ACC112 (cell line): Measurements from ENCODE around the gene SPACA5.
"Not testable (repeated sequence)": the region's sequence is repeated elsewhere in the genome, so short reads cannot be mapped to it uniquely, and the experiment has no call there.

Source experiments
- H2AFZ ChIP-seq: fragments of 200-600 bp; sonication (generic); one replicate; pipeline ENCODE4 v1.6.0; 2017; ENCODE audit warnings: antibody characterized with exemption, low read length; ENCODE audit not compliant: unreplicated experiment
- H3K27ac ChIP-seq: fragments of 200-600 bp; sonication (generic); 2 replicates; pipeline ENCODE4 v1.5.1; 2014; ENCODE audit warnings: low read depth, mild to moderate bottlenecking, antibody characterized with exemption, low read length, moderate library complexity
- H3K27me3 ChIP-seq: fragments of 200-600 bp; sonication (generic); 2 replicates; pipeline ENCODE4 v1.6.1; 2014; ENCODE audit warnings: mild to moderate bottlenecking, antibody characterized with exemption, low read length, moderate library complexity, mixed read lengths; ENCODE audit not compliant: insufficient read depth
- H3K36me3 ChIP-seq: fragments of 200-600 bp; sonication (generic); 2 replicates; pipeline ENCODE4 v1.6.1; 2016; ENCODE audit warnings: mild to moderate bottlenecking, antibody characterized with exemption, low read length, moderate library complexity, mixed read lengths; ENCODE audit not compliant: insufficient read depth
- H3K4me1 ChIP-seq: fragments of 200-600 bp; sonication (generic); one replicate; pipeline ENCODE4 v1.6.1; 2016; ENCODE audit warnings: low read length, mixed read lengths; ENCODE audit not compliant: insufficient read depth, unreplicated experiment, control insufficient read depth
- H3K4me3 ChIP-seq: fragments of 200-600 bp; sonication (generic); 2 replicates; pipeline ENCODE4 v1.5.1; 2014; ENCODE audit warnings: mild to moderate bottlenecking, low read depth, low read length
- H3K79me2 ChIP-seq: fragments of 200-600 bp; sonication (generic); one replicate; pipeline ENCODE4 v1.6.0; 2016; ENCODE audit warnings: low read length; ENCODE audit not compliant: control insufficient read depth, unreplicated experiment, insufficient read depth

SPACA5 gene

GRCh38 chrX:48006688-48007087 is at the start of gene SPACA5:
Gene SPACA5 (plus strand): TSS chrX:48006988. CDS start chrX:48007803, 815 bp downstream.
- H3K27ac ChIP-seq, H3K36me3 ChIP-seq, H3K4me1 ChIP-seq, H3K27me3 ChIP-seq, H2AFZ ChIP-seq, H3K4me3 ChIP-seq: not testable (repeated sequence)
- H3K79me2 ChIP-seq = peaks cover 12% of the 10 kb centered on the region

- H3K36me3 ChIP-seq, H2AFZ ChIP-seq, H3K27ac ChIP-seq, H3K27me3 ChIP-seq, H3K4me3 ChIP-seq, H3K4me1 ChIP-seq, H3K79me2 ChIP-seq: not testable (repeated sequence)
Observed at GRCh38 chrX:47958206-47958605, 48.6 kb upstream of the SPACA5 start.

GRCh38 chrX:47958761-47959342 is 47.9 kb upstream of the SPACA5 start:
- Histone ChIP-seq H3K4me3 (no peak overlapping the region), H3K27me3 (no peaks in the 10 kb centered on the region), H3K4me1 (no peaks in the 10 kb centered on the region), H3K36me3 (no peaks in the 10 kb centered on the region), H3K27ac (no peak overlapping the region), H3K79me2 (no peaks in the 10 kb centered on the region), H2AFZ (no peak overlapping the region)

- no peak overlapping the region for H2AFZ ChIP-seq
- H3K27me3 ChIP-seq = no peaks in the 10 kb centered on the region
- no peak overlapping the region for H3K4me3 ChIP-seq
- no peak overlapping the region for H3K27ac ChIP-seq
- no peaks in the 10 kb centered on the region for H3K4me1 ChIP-seq
- H3K36me3 ChIP-seq = no peaks in the 10 kb centered on the region
- H3K79me2 ChIP-seq = no peaks in the 10 kb centered on the region
Observed at GRCh38 chrX:47960406-47960805, 46.4 kb upstream of the SPACA5 start.

GRCh38 chrX:47961830-47962229 is 45.0 kb upstream of the SPACA5 start:
- not testable (repeated sequence) for H3K79me2 ChIP-seq, H3K4me3 ChIP-seq

GRCh38 chrX:47965526-47965925 is 41.3 kb upstream of the SPACA5 start:
- not testable (repeated sequence) for H3K27me3 ChIP-seq, H3K36me3 ChIP-seq, H3K27ac ChIP-seq, H2AFZ ChIP-seq, H3K4me1 ChIP-seq, H3K79me2 ChIP-seq, H3K4me3 ChIP-seq

More at GRCh38 chrX:47961830-47962229, 45.0 kb upstream of the SPACA5 start:
- H2AFZ ChIP-seq, H3K36me3 ChIP-seq, H3K27me3 ChIP-seq, H3K4me1 ChIP-seq, H3K27ac ChIP-seq: not testable (repeated sequence)

GRCh38 chrX:47973235-47973634 is 33.6 kb upstream of the SPACA5 start:
- Histone ChIP-seq H3K4me1 (no peaks in the 10 kb centered on the region), H2AFZ (no peak overlapping the region), H3K79me2 (no peaks in the 10 kb centered on the region), H3K27ac (no peak overlapping the region), H3K4me3 (no peak overlapping the region), H3K36me3 (peaks cover 19% of the 10 kb centered on the region), H3K27me3 (no peaks in the 10 kb centered on the region)

GRCh38 chrX:47976254-47977151 is 30.3 kb upstream of the SPACA5 start:
- no peak overlapping the region for H3K27ac ChIP-seq
- no peaks in the 10 kb centered on the region for H3K79me2 ChIP-seq
- no peaks in the 10 kb centered on the region for H3K4me1 ChIP-seq
- H2AFZ ChIP-seq = no peak overlapping the region
- H3K27me3 ChIP-seq = no peaks in the 10 kb centered on the region
- no peak overlapping the region for H3K4me3 ChIP-seq
- peaks cover 48% of the 10 kb centered on the region for H3K36me3 ChIP-seq

- H3K36me3 ChIP-seq = peaks cover 25% of the 10 kb centered on the region
- no peaks in the 10 kb centered on the region for H3K27me3 ChIP-seq
- no peak overlapping the region for H2AFZ ChIP-seq
- peaks cover 9% of the 10 kb centered on the region for H3K79me2 ChIP-seq
- peak overlapping the region; percentile 65 for H3K27ac ChIP-seq
- no peak overlapping the region; the same call in 1 of the 2 replicates for H3K4me3 ChIP-seq
- peaks cover 10% of the 10 kb centered on the region for H3K4me1 ChIP-seq
Observed at GRCh38 chrX:47991263-47992094, 15.3 kb upstream of the SPACA5 start.

GRCh38 chrX:47992095-47992380 is 14.8 kb upstream of the SPACA5 start:
- H3K4me1 ChIP-seq = peaks cover 10% of the 10 kb centered on the region
- H3K27ac ChIP-seq = peak overlapping the region; percentile 65; the same call in 1 of the 2 replicates
- H3K79me2 ChIP-seq = peaks cover 9% of the 10 kb centered on the region
- H3K27me3 ChIP-seq = no peaks in the 10 kb centered on the region
- H3K36me3 ChIP-seq = peaks cover 29% of the 10 kb centered on the region
- H2AFZ ChIP-seq = no peak overlapping the region
- no peak overlapping the region for H3K4me3 ChIP-seq
